DND-41 (cell line): Measurements from ENCODE around the gene DIS3L.

Experiments used
- ATAC-seq: fragments of 200-7000 bp; cut with Tn5 transposase; 3 replicates; pipeline ENCODE4 v1.9.1; 2021; ENCODE audit warnings: low read depth; ENCODE audit not compliant: insufficient read depth
- DNase-seq: peaks from one replicate; pipeline ENCODE4 v3.0.0-alpha.2; 2020
- H2AFZ ChIP-seq: 2 replicates; pipeline ENCODE4 v1.6.0; 2012; ENCODE audit warnings: low read depth, low read length
- H3K27ac ChIP-seq: 2 replicates; pipeline ENCODE4 v1.5.1; 2012; ENCODE audit warnings: low read length, inconsistent platforms
- H3K27me3 ChIP-seq: fragments of 200-600 bp; sonication (generic); 2 replicates; pipeline ENCODE4 v1.6.0; 2012; ENCODE audit warnings: low read length, mild to moderate bottlenecking, inconsistent platforms; ENCODE audit not compliant: insufficient read depth, poor library complexity
- H3K36me3 ChIP-seq: 2 replicates; pipeline ENCODE4 v1.5.1; 2012; ENCODE audit warnings: low read length, inconsistent platforms; ENCODE audit not compliant: insufficient read depth
- H3K4me1 ChIP-seq: 2 replicates; pipeline ENCODE4 v1.5.1; 2012; ENCODE audit warnings: mild to moderate bottlenecking, low read length; ENCODE audit not compliant: insufficient read depth
- H3K4me2 ChIP-seq: 2 replicates; pipeline ENCODE4 v1.6.0; 2012; ENCODE audit warnings: mild to moderate bottlenecking, moderate library complexity, low read length, inconsistent platforms; ENCODE audit not compliant: insufficient read depth
- H3K4me3 ChIP-seq, 2 experiments: fragments of 200-600 bp in 1 of 2; shearing (Covaris generic) in 1 of 2; 2 replicates each; pipeline ENCODE4 v1.5.1; 2012 to 2016; ENCODE audit warnings: inconsistent platforms in 2 of 2, low read length in 2 of 2, mild to moderate bottlenecking in 2 of 2, low read depth in 1 of 2, moderate library complexity in 1 of 2
- H3K79me2 ChIP-seq: 2 replicates; pipeline ENCODE4 v1.6.0; 2012; ENCODE audit warnings: low read length, inconsistent platforms; ENCODE audit not compliant: insufficient read depth
- H3K9ac ChIP-seq: 2 replicates; pipeline ENCODE4 v1.6.0; 2012; ENCODE audit warnings: low read depth, mild to moderate bottlenecking, inconsistent platforms, low read length, moderate library complexity
- H3K9me3 ChIP-seq: 2 replicates; pipeline ENCODE4 v1.5.1; 2012; ENCODE audit warnings: low read length, moderate library complexity, mild to moderate bottlenecking, inconsistent platforms; ENCODE audit not compliant: insufficient read depth, severe bottlenecking
- H4K20me1 ChIP-seq: 2 replicates; pipeline ENCODE4 v1.6.0; 2012; ENCODE audit warnings: low read length; ENCODE audit not compliant: insufficient read depth
- EZH2 ChIP-seq: IDR thresholded peaks from 3 replicates; pipeline ENCODE4 v1.6.1; 2012; ENCODE audit warnings: borderline replicate concordance, low read depth, mild to moderate bottlenecking, moderate library complexity, low read length, inconsistent platforms; ENCODE audit not compliant: severe bottlenecking
- TF ChIP-seq, protein P1 (sequence below): IDR thresholded peaks from 2 replicates; pipeline ENCODE4 v1.5.1; 2012; ENCODE audit warnings: borderline replicate concordance, low read length, moderate library complexity, mild to moderate bottlenecking; ENCODE audit not compliant: poor library complexity, severe bottlenecking; ENCODE audit errors: extremely low read depth

The DIS3L gene

DNA sequence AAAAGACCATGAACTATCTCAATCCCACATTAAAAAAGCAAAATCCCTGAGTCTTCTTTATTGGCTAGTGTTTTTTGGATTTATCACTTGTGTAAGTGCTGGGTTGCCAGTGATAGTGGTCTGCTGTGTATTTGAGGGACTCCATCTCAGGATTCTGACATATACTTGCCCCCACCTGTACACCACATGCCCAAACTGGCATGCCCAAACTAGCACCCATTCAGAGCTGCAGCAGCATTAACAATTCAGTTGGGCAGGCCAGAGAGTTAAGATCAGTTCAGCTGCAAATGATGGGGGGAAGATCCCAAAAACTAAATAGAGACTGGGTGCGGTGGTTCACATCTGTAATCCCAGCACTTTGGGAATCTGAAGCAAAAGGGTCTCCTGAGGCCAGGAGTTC, 69.4 kb downstream of the DIS3L start:
- H3K27ac ChIP-seq = no peak overlapping the region
- H3K4me3 ChIP-seq = no peak overlapping the region
- no peak overlapping the region for H2AFZ ChIP-seq
- no peaks in the 10 kb centered on the region for H3K36me3 ChIP-seq
- TF ChIP-seq, protein P1, sequence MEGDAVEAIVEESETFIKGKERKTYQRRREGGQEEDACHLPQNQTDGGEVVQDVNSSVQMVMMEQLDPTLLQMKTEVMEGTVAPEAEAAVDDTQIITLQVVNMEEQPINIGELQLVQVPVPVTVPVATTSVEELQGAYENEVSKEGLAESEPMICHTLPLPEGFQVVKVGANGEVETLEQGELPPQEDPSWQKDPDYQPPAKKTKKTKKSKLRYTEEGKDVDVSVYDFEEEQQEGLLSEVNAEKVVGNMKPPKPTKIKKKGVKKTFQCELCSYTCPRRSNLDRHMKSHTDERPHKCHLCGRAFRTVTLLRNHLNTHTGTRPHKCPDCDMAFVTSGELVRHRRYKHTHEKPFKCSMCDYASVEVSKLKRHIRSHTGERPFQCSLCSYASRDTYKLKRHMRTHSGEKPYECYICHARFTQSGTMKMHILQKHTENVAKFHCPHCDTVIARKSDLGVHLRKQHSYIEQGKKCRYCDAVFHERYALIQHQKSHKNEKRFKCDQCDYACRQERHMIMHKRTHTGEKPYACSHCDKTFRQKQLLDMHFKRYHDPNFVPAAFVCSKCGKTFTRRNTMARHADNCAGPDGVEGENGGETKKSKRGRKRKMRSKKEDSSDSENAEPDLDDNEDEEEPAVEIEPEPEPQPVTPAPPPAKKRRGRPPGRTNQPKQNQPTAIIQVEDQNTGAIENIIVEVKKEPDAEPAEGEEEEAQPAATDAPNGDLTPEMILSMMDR = no peak
- TF ChIP-seq EZH2 = no peak
- H3K9ac ChIP-seq = no peak overlapping the region
- H4K20me1 ChIP-seq = no peaks in the 10 kb centered on the region
- ATAC-seq = no peak
- no peaks in the 10 kb centered on the region for H3K9me3 ChIP-seq
- no peaks in the 10 kb centered on the region for H3K79me2 ChIP-seq
- H3K27me3 ChIP-seq = no peaks in the 10 kb centered on the region
- H3K4me2 ChIP-seq = no peak overlapping the region
- no peak for DNase-seq
- H3K4me1 ChIP-seq = no peaks in the 10 kb centered on the region

DNA sequence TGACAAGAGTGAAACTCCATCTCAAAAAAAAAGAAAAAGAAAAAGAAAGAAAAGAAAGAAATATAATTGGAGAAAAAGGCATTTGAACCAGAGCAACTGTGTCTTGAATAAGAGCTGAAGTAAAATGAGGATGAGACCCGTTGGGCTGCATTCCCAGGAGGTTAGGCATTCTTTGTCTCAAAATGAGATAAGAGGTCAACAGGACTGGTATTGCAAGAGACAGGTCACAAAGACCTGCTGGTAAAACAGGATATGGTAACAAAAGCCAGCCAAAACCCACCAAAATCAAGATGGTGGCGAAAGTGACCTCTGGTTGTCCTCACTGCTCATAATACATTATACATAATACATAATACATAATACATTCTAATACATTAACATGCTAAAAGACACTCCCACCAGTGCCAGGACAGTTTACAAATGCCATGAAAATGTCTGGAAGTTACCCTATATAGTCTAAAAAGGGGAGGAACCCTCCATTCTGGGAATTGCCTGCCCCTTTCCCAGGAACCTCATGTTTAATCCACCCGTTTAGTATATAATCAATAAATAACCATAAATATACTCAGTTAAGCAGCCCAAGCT, 71.7 kb downstream of the DIS3L start:
- TF ChIP-seq EZH2 = no peak
- TF ChIP-seq, protein P1 = no peak
- no peaks in the 10 kb centered on the region for H4K20me1 ChIP-seq
- H3K27me3 ChIP-seq = no peaks in the 10 kb centered on the region
- no peak overlapping the region for H3K4me3 ChIP-seq
- no peak overlapping the region for H3K9ac ChIP-seq
- H3K27ac ChIP-seq = no peak overlapping the region
- no peaks in the 10 kb centered on the region for H3K36me3 ChIP-seq
- H2AFZ ChIP-seq = no peak overlapping the region
- peaks cover 12% of the 10 kb centered on the region for H3K4me1 ChIP-seq
- no peaks in the 10 kb centered on the region for H3K9me3 ChIP-seq
- no peak for ATAC-seq
- H3K4me2 ChIP-seq = no peak overlapping the region
- DNase-seq = no peak
- no peaks in the 10 kb centered on the region for H3K79me2 ChIP-seq

DNA sequence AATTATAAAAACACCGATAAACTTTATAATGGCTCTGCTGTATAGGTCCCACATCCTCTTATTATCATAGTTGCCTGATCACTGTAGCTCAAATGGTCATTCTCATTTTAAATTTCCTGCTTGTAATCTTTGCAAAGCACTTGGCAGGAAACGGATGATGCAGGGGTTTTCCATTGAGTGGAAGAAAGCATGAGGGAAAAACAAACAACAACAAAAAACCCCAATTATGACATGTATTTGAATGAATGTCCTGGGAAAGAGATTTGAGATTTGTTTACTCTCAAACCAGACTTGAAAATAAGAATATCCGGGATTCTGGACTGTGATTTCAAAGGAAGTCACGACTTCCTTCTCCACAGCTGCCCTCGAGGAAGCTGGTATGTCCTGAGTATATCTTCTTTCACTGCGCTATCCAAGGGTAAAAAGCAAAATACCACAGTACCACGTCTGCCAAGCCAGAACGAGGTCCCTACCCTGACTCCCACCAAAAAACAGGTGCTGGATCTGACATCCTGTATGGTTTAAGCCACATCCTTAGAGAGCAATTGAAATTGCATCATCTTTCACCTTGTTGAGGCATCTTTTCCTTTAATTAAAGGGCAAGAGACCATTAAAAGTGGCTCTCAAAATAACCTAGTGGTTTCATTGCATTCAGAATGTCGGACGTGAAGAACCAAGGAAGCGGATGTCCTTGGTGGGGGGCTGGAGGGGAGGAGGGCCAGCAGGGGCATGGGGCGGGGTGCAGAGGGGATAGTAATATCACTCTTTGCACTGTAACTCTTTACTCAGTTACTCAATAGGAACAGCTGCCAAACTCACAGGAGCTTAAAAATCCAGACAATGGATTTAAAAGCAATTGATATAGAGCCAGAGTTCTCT, 76.6 kb downstream of the DIS3L start:
- H3K27me3 ChIP-seq = no peaks in the 10 kb centered on the region
- TF ChIP-seq EZH2 = no peak
- TF ChIP-seq, protein P1 = no peak
- no peaks in the 10 kb centered on the region for H3K36me3 ChIP-seq
- peaks cover 4% of the 10 kb centered on the region; the same call in 1 of the 2 replicates for H3K79me2 ChIP-seq
- H3K9ac ChIP-seq = peak overlapping the region; percentile 59
- DNase-seq (peak; percentile 83), ATAC-seq (peak; percentile 94)
- peaks cover 33% of the 10 kb centered on the region for H3K4me1 ChIP-seq
- H3K27ac ChIP-seq = peak overlapping the region; percentile 88
- peak overlapping the region in 1 of 2 experiments; percentile 35; a peak in 2 of 4 replicates for H3K4me3 ChIP-seq
- peak overlapping the region; percentile 56 for H3K4me2 ChIP-seq
- peak overlapping the region; percentile 59 for H2AFZ ChIP-seq
- no peaks in the 10 kb centered on the region for H4K20me1 ChIP-seq
- no peaks in the 10 kb centered on the region for H3K9me3 ChIP-seq
